H1 (cell line): ENCODE data around the gene PIGM. TPM values are rescaled to one million over a fixed set of nuclear protein-coding genes. Genes with fewer than 3 reads are reported as not detected.

Experiments used
- CTCF ChIA-PET: fragments of 300-600 bp; sonication (Branson Sonifier 250); formaldehyde crosslinking; loops from one replicate; lab custom pipeline; 2021; ENCODE audit not compliant: partially characterized antibody; lab: Charles Lee
- POLR2A ChIA-PET: fragments of 300-600 bp; sonication (Branson Sonifier 250); formaldehyde crosslinking; loops from one replicate; lab custom pipeline; 2021; ENCODE audit warnings: inconsistent platforms; ENCODE audit not compliant: partially characterized antibody; lab: Charles Lee
- DNase-seq, 2 experiments: peaks; one replicate each; pipeline versions ENCODE4 v3.0.0 to v3.0.0-alpha.2; 2010 to 2022; ENCODE audit warnings: low spot score in 2 of 2, low read depth in 1 of 2, mixed read lengths in 1 of 2
- FAIRE-seq: peaks from 2 replicates; lab custom pipeline; 2011; peaks lifted over from hg19 to GRCh38; lab: Jason Lieb, UNC
- H2AFZ ChIP-seq: 2 replicates; pipeline ENCODE4 v1.8.1; 2012; ENCODE audit warnings: low read length, inconsistent platforms
- H2AK5ac ChIP-seq: 2 replicates; pipeline ENCODE4 v1.6.1; 2013; ENCODE audit warnings: low read depth, low read length
- H2BK120ac ChIP-seq: replicated peaks from 2 replicates; pipeline ENCODE3; 2013; ENCODE audit warnings: low read depth, low read length, inconsistent platforms
- H2BK12ac ChIP-seq: 2 replicates; pipeline ENCODE4 v1.6.1; 2013; ENCODE audit warnings: low read depth, low read length
- H2BK15ac ChIP-seq: 2 replicates; pipeline ENCODE4 v1.6.1; 2013; ENCODE audit warnings: low read length
- H2BK20ac ChIP-seq: 2 replicates; pipeline ENCODE4 v1.6.1; 2013; ENCODE audit warnings: low read length
- H2BK5ac ChIP-seq: 2 replicates; pipeline ENCODE4 v1.6.1; 2013; ENCODE audit warnings: low read depth, low read length
- H3K14ac ChIP-seq: 2 replicates; pipeline ENCODE4 v1.6.1; 2013; ENCODE audit warnings: inconsistent platforms; ENCODE audit not compliant: insufficient read length
- H3K18ac ChIP-seq: 2 replicates; pipeline ENCODE4 v1.6.1; 2013; ENCODE audit warnings: low read length; ENCODE audit errors: extremely low read depth
- H3K23ac ChIP-seq: 2 replicates; pipeline ENCODE4 v1.6.1; 2013; ENCODE audit warnings: inconsistent platforms; ENCODE audit not compliant: insufficient read length
- H3K23me2 ChIP-seq: 2 replicates; pipeline ENCODE4 v1.6.1; 2013; ENCODE audit warnings: low read depth, low read length
- H3K27ac ChIP-seq: 2 replicates; pipeline ENCODE4 v1.6.1; 2011; ENCODE audit warnings: low read depth, low read length, inconsistent platforms
- H3K27me3 ChIP-seq, 4 experiments: replicated peaks in 1 of 4; 1 replicate in 1 of 4; 2 replicates in 3 of 4; pipeline versions ENCODE4 v1.6.1 to v1.8.1; 2011 to 2013; ENCODE audit warnings: low read length in 3 of 4, mild to moderate bottlenecking in 3 of 4, inconsistent platforms in 2 of 4, mixed read lengths in 2 of 4, moderate library complexity in 1 of 4; ENCODE audit not compliant: control insufficient read depth in 3 of 4, insufficient read depth in 3 of 4; ENCODE audit errors: extremely low read depth in 1 of 4
- H3K36me3 ChIP-seq, 4 experiments: 2 replicates each; pipeline versions ENCODE4 v1.6.1 to v1.8.1; 2011 to 2013; ENCODE audit warnings: mild to moderate bottlenecking in 4 of 4, low read length in 3 of 4, moderate library complexity in 2 of 4, control low read depth in 1 of 4, inconsistent platforms in 1 of 4; ENCODE audit not compliant: insufficient read depth in 4 of 4, control insufficient read depth in 2 of 4
- H3K4ac ChIP-seq: replicated peaks from 2 replicates; pipeline ENCODE3; 2013; ENCODE audit warnings: low read length, low read depth, mixed read lengths, inconsistent platforms; ENCODE audit not compliant: insufficient read length
- H3K4me1 ChIP-seq, 4 experiments: replicated peaks in 1 of 4; 1 replicate in 1 of 4; 2 replicates in 3 of 4; pipeline versions ENCODE4 v1.6.1 to v1.8.1; 2011 to 2013; ENCODE audit warnings: low read length in 3 of 4, inconsistent platforms in 2 of 4, mixed read lengths in 1 of 4; ENCODE audit not compliant: insufficient read depth in 4 of 4, control insufficient read depth in 3 of 4
- H3K4me2 ChIP-seq, 2 experiments: 2 replicates each; pipeline versions ENCODE4 v1.6.1 to v1.8.1; 2011 to 2013; ENCODE audit warnings: low read depth in 2 of 2, low read length in 2 of 2, control low read depth in 1 of 2, inconsistent platforms in 1 of 2, mild to moderate bottlenecking in 1 of 2; ENCODE audit not compliant: insufficient read depth in 1 of 2
- H3K4me3 ChIP-seq, 4 experiments: fragments of 200-600, 300-600 bp in 1 of 4; sonication (generic), shearing (Covaris generic), sonication (Bioruptor Twin) in 1 of 4; 2 replicates each; pipeline versions ENCODE4 v1.5.1 to v1.8.1; 2011 to 2016; ENCODE audit warnings: low read length in 4 of 4, low read depth in 3 of 4, control low read depth in 2 of 4, inconsistent platforms in 2 of 4, mild to moderate bottlenecking in 2 of 4, mixed read lengths in 1 of 4, moderate library complexity in 1 of 4; ENCODE audit not compliant: insufficient read depth in 2 of 4; ENCODE audit errors: extremely low read depth in 1 of 4
- H3K56ac ChIP-seq: replicated peaks from 2 replicates; pipeline ENCODE3; 2013; ENCODE audit warnings: low read depth, mild to moderate bottlenecking, mixed read lengths, low read length, inconsistent platforms; ENCODE audit not compliant: insufficient read length
- H3K79me1 ChIP-seq: 2 replicates; pipeline ENCODE4 v1.6.1; 2013; ENCODE audit warnings: low read depth, low read length, control low read depth
- H3K79me2 ChIP-seq, 2 experiments: 2 replicates each; pipeline versions ENCODE4 v1.6.1 to v1.8.1; 2012 to 2013; ENCODE audit warnings: low read length in 2 of 2, mild to moderate bottlenecking in 2 of 2, inconsistent platforms in 1 of 2; ENCODE audit not compliant: insufficient read depth in 2 of 2, control insufficient read depth in 1 of 2
- H3K9ac ChIP-seq, 4 experiments: replicated peaks in 1 of 4; 1 replicate in 1 of 4; 2 replicates in 3 of 4; pipeline versions ENCODE4 v1.6.1 to v1.8.1; 2011 to 2013; ENCODE audit warnings: low read depth in 3 of 4, low read length in 3 of 4, control low read depth in 2 of 4, mild to moderate bottlenecking in 2 of 4, moderate library complexity in 2 of 4, inconsistent platforms in 1 of 4; ENCODE audit errors: extremely low read depth in 1 of 4
- H3K9me3 ChIP-seq, 2 experiments: 2 replicates each; pipeline versions ENCODE4 v1.6.1 to v1.8.1; 2012 to 2013; ENCODE audit warnings: mild to moderate bottlenecking in 2 of 2, moderate library complexity in 2 of 2, control low read depth in 1 of 2, inconsistent platforms in 1 of 2, low read depth in 1 of 2, low read length in 1 of 2, mixed read lengths in 1 of 2; ENCODE audit not compliant: insufficient read depth in 2 of 2
- H4K20me1 ChIP-seq, 2 experiments: replicated peaks in 1 of 2; 2 replicates each; pipeline versions ENCODE3 to v1.8.1; 2011 to 2013; ENCODE audit warnings: inconsistent platforms in 2 of 2, low read length in 2 of 2, mild to moderate bottlenecking in 1 of 2; ENCODE audit not compliant: insufficient read depth in 2 of 2, control insufficient read depth in 1 of 2
- H4K5ac ChIP-seq: 2 replicates; pipeline ENCODE4 v1.6.1; 2013; ENCODE audit warnings: low read length, low read depth, mixed read lengths, inconsistent platforms; ENCODE audit not compliant: insufficient read length
- H4K8ac ChIP-seq: 2 replicates; pipeline ENCODE4 v1.8.0; 2013; ENCODE audit warnings: mild to moderate bottlenecking, moderate library complexity, low read length, inconsistent platforms; ENCODE audit not compliant: insufficient read depth; ENCODE audit errors: extremely low read depth
- H4K91ac ChIP-seq: replicated peaks from 2 replicates; pipeline ENCODE3; 2013; ENCODE audit warnings: low read length, mixed read lengths, inconsistent platforms; ENCODE audit not compliant: insufficient read length
- CBX8 ChIP-seq: fragments of 300-800, 300-1000 bp; sonication (generic); IDR thresholded peaks from 2 replicates; pipeline ENCODE4 v1.7.1; 2016; ENCODE audit warnings: low read depth, low read length, borderline replicate concordance
- CHD2 ChIP-seq: IDR thresholded peaks from 2 replicates; pipeline ENCODE4 v1.6.1; 2012; ENCODE audit warnings: low read length, improper control_type of control experiment
- SAP30 ChIP-seq: fragments of 300-600 bp; sonication (generic); IDR thresholded peaks from 2 replicates; pipeline ENCODE4 v1.7.1; 2012; ENCODE audit warnings: low read length, moderate library complexity, mild to moderate bottlenecking, inconsistent platforms; ENCODE audit not compliant: insufficient read depth, insufficient replicate concordance
- SP1 ChIP-seq: IDR thresholded peaks from 2 replicates; pipeline ENCODE4 v1.6.1; 2011; ENCODE audit warnings: low read depth, low read length
- SP2 ChIP-seq: IDR thresholded peaks from 2 replicates; pipeline ENCODE4 v1.6.1; 2012; ENCODE audit warnings: mild to moderate bottlenecking, low read length, inconsistent platforms
- SRF ChIP-seq: IDR thresholded peaks from 2 replicates; pipeline ENCODE4 v1.6.1; 2011; ENCODE audit warnings: mild to moderate bottlenecking, low read depth, low read length, moderate library complexity
- SUZ12 ChIP-seq: fragments of 200-600 bp; sonication (generic); IDR thresholded peaks from 2 replicates; pipeline ENCODE4 v1.6.1; 2012; ENCODE audit warnings: mild to moderate bottlenecking, inconsistent platforms, low read length, moderate library complexity, mixed read lengths
- polyA plus RNA-seq, 7 experiments: library from polyadenylated mRNA; depleted of rRNA in 3 of 7; stranded (reverse) in 5 of 7; unstranded in 2 of 7; fragments of >200 nt in 5 of 7; fragments of 200-250 nt in 2 of 7; gene quantifications; 1 replicate in 5 of 7; 2 replicates in 1 of 7; 4 replicates in 1 of 7; pipeline versions ENCODE4 v1.2.1 to v1.2.3, GENCODE V29; 2011 to 2013; ENCODE audit warnings: missing spikeins in 2 of 7, mixed read lengths in 2 of 7
- total RNA-seq: library from RNA; stranded (reverse); fragmentation: NEBNext Ultra II Directional; extraction: Animal tissue kit (Norgen Biotek cat#: 25700); gene quantifications from 2 replicates; pipeline ENCODE4 v1.2.1, GENCODE V29; 2021

Gene PIGM
- total and polyA plus RNA-seq, 2 of the 8 experiments (the other 6 are each of a cell fraction or from before 2014, with no cell fraction given): 5.4 to 6.0 TPM

GRCh38 chr1:160048335-160048734 lies 16.5 kb upstream of the PIGM start:
- TF ChIP-seq SAP30 (no peak), CBX8 (no peak), SRF (no peak), SP2 (no peak), SP1 (peak; percentile 20; the same call in 1 of the 2 replicates), SUZ12 (no peak), CHD2 (no peak)
- no peak for FAIRE-seq
- H2BK5ac ChIP-seq: no peak overlapping the region
- no peaks in the 10 kb centered on the region for H3K79me1 ChIP-seq
- H3K18ac ChIP-seq: no peak overlapping the region
- H3K4me3 ChIP-seq: no peak overlapping the region; a peak in 1 of 8 replicates
- H3K14ac ChIP-seq: no peak overlapping the region
- peak overlapping the region; percentile 36 to 47 for H3K4me2 ChIP-seq
- ChIA-PET CTCF (interaction anchor here (2.1 to 46.4 kb wide), 2 partner anchors 26 to 121 kb away, joined by 4 to 1874 read pairs; partner anchors contain the start of genes IGSF8, KCNJ10 and KCNJ9), POLR2A (interaction anchor here (0.8 to 3.4 kb wide), 3 partner anchors 17 to 40 kb away, joined by 3 to 18 read pairs (median 4); partner anchors contain the start of gene PIGM)
- no peak overlapping the region for H3K4ac ChIP-seq
- no peak overlapping the region; a peak in 1 of 7 replicates for H3K9ac ChIP-seq
- H3K56ac ChIP-seq: no peak overlapping the region
- H4K20me1 ChIP-seq: no peaks in the 10 kb centered on the region
- no peaks in the 10 kb centered on the region for H3K23me2 ChIP-seq
- no peaks in the 10 kb centered on the region for H3K79me2 ChIP-seq
- H2BK12ac ChIP-seq: no peak overlapping the region
- no peaks in the 10 kb centered on the region; a peak in 1 of 7 replicates for H3K27me3 ChIP-seq
- no peak overlapping the region for H3K23ac ChIP-seq
- H4K91ac ChIP-seq: no peak overlapping the region
- no peak overlapping the region for H4K8ac ChIP-seq
- H2AFZ ChIP-seq: no peak overlapping the region
- H3K4me1 ChIP-seq: peaks cover 10 to 24% (median 16%) of the 10 kb centered on the region in 4 experiments
- no peak for DNase-seq
- no peaks in the 10 kb centered on the region for H3K36me3 ChIP-seq
- no peak overlapping the region for H4K5ac ChIP-seq
- H2AK5ac ChIP-seq: no peak overlapping the region
- H2BK120ac ChIP-seq: no peak overlapping the region
- 0 out of 2 replicates have a peak overlapping the region, but pooled peaks have one; percentile 77 for H2BK20ac ChIP-seq
- H3K27ac ChIP-seq: no peak overlapping the region
- no peak overlapping the region for H2BK15ac ChIP-seq
- no peaks in the 10 kb centered on the region for H3K9me3 ChIP-seq
